Measurements from ENCODE around the gene GRAMD2B.

Gene GRAMD2B

DNA sequence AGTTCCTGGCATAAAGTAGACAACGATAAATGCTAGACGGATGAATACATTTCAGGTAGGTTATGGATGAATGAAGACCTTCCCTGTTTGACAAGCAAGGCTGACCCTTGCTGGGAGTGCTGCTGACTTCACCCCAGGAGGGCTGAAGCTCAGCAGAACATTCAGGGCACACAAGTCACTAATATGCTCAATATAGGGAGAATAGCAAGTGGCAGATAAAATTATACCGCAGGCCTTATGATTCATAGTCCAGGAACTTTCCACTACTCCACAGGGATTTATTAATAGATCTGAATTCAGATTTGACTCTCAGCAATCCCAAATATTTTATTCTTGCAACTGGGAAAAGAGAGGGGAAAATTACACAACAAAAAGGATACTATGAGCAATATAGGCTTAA lies 38.2 kb upstream of the GRAMD2B start:
- Histone ChIP-seq H3K27me3 (ENCODE audit: insufficient read depth, low read length, poor library complexity, severe bottlenecking) (no peaks in the 10 kb centered on the region), H3K4me1 (ENCODE audit: insufficient read depth, low read length, poor library complexity, severe bottlenecking) (no peaks in the 10 kb centered on the region), H3K9me3 (ENCODE audit: insufficient read depth, low read depth, low read length) (no peaks in the 10 kb centered on the region), H3F3A (ENCODE audit: low read depth) (no peaks in the 10 kb centered on the region), H3K4me2 (ENCODE audit: low read depth, low read length, poor library complexity, severe bottlenecking) (no peak overlapping the region), H3K79me2 (ENCODE audit: insufficient read depth, low read length) (no peaks in the 10 kb centered on the region), H3K36me3 (ENCODE audit: insufficient read depth, low read length) (no peaks in the 10 kb centered on the region), H3K9ac (ENCODE audit: low read depth, low read length, poor library complexity, severe bottlenecking) (no peak overlapping the region), H4K20me1 (ENCODE audit: insufficient read depth, low read length, poor library complexity, severe bottlenecking) (no peaks in the 10 kb centered on the region), H3K4me3 (ENCODE audit: low read length, poor library complexity, severe bottlenecking) (no peak overlapping the region), H3K9me2 (replicated peaks; ENCODE audit: low read depth, low read length) (no peaks in the 10 kb centered on the region), H2AFZ (ENCODE audit: low read length) (no peak overlapping the region)
- TF ChIP-seq, protein P1, sequence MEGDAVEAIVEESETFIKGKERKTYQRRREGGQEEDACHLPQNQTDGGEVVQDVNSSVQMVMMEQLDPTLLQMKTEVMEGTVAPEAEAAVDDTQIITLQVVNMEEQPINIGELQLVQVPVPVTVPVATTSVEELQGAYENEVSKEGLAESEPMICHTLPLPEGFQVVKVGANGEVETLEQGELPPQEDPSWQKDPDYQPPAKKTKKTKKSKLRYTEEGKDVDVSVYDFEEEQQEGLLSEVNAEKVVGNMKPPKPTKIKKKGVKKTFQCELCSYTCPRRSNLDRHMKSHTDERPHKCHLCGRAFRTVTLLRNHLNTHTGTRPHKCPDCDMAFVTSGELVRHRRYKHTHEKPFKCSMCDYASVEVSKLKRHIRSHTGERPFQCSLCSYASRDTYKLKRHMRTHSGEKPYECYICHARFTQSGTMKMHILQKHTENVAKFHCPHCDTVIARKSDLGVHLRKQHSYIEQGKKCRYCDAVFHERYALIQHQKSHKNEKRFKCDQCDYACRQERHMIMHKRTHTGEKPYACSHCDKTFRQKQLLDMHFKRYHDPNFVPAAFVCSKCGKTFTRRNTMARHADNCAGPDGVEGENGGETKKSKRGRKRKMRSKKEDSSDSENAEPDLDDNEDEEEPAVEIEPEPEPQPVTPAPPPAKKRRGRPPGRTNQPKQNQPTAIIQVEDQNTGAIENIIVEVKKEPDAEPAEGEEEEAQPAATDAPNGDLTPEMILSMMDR (conservative IDR thresholded peaks at IDR 0.05; ENCODE audit: low read length) = no peak
- TF ChIP-seq EZH2phosphoT487 (IDR thresholded peaks at IDR 0.05; ENCODE audit: borderline replicate concordance) = no peak

DNA sequence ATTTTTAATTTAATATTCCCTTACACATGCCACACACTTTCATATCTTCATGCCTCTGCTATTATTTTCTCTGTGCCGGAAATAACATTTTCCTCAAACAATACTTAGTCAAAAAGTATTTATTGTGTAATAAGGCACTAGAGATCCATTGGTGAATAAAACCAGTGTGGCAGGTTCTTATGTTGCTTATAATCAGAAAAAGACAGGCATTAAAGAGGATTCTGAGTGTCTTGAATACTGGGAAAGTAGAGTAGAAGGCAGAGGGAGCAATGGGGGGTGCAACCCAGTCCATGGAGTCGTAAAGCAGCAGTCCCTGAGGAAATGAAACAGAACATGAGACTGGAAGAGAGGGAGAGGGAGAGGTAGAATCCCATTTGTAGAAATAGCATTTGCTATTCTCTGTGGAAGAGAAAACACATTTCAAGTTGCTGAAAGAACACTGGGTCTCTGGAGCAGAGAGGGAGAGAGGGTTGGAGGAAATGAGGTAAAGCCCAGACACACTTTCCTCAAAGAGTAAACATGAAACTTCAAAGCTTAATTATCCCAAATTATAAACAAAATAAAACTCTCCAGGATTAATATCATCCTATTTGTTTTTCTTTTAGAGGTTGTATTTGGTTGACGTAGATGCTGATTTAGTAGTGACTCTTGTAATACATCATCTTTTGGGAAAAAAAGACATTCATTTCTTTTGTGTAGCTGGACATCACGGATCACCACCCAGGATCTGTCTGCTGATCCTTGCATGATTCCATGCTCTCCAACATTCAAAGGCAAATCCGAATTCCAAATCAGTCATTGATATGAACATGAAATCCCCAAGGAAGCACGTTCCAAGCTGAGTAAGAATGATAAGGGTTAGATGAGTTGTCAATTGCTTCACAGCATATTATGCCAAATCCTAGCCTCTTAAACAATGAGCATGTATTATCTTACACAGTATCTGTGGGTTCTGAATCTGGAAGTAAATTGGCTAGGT lies 37.4 kb upstream of the GRAMD2B start:
- no peak overlapping the region for H3K4me2 ChIP-seq (ENCODE audit: low read depth, low read length, poor library complexity, severe bottlenecking)
- H3K9ac ChIP-seq (ENCODE audit: low read depth, low read length, poor library complexity, severe bottlenecking) = no peak overlapping the region
- H2AFZ ChIP-seq (ENCODE audit: low read length) = no peak overlapping the region
- H3F3A ChIP-seq (ENCODE audit: low read depth) = no peaks in the 10 kb centered on the region
- no peaks in the 10 kb centered on the region for H4K20me1 ChIP-seq (ENCODE audit: insufficient read depth, low read length, poor library complexity, severe bottlenecking)
- no peaks in the 10 kb centered on the region for H3K9me3 ChIP-seq (ENCODE audit: insufficient read depth, low read depth, low read length)
- H3K27me3 ChIP-seq (ENCODE audit: insufficient read depth, low read length, poor library complexity, severe bottlenecking) = no peaks in the 10 kb centered on the region
- no peaks in the 10 kb centered on the region for H3K4me1 ChIP-seq (ENCODE audit: insufficient read depth, low read length, poor library complexity, severe bottlenecking)
- no peak for TF ChIP-seq EZH2phosphoT487 (IDR thresholded peaks at IDR 0.05; ENCODE audit: borderline replicate concordance)
- TF ChIP-seq, protein P1 (conservative IDR thresholded peaks at IDR 0.05; ENCODE audit: low read length) = no peak
- no peak overlapping the region for H3K4me3 ChIP-seq (ENCODE audit: low read length, poor library complexity, severe bottlenecking)
- H3K36me3 ChIP-seq (ENCODE audit: insufficient read depth, low read length) = no peaks in the 10 kb centered on the region
- H3K79me2 ChIP-seq (ENCODE audit: insufficient read depth, low read length) = no peaks in the 10 kb centered on the region
- H3K9me2 ChIP-seq (replicated peaks; ENCODE audit: low read depth, low read length) = no peaks in the 10 kb centered on the region

DNA sequence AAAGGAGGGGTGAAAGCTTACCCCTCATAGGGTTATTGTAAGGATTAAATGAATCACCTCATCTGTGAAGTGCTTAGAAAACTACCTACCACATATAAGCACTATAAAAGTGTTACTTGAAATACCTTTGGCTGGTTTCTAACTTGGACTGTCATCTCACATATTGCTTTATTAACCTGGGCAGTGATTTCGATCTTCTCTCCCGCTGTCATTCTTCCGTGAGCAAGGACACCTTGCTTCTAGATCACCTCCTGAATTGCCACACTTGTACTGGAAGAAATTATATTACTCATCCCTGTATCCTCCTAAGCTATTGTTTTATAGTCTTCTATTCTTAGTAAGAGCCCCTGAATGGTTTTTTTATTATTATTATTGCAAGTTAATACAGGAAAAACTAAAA lies 34.0 kb upstream of the GRAMD2B start:
- no peaks in the 10 kb centered on the region for H3K79me2 ChIP-seq (ENCODE audit: insufficient read depth, low read length)
- H3K9me2 ChIP-seq (replicated peaks; ENCODE audit: low read depth, low read length) = no peaks in the 10 kb centered on the region
- no peaks in the 10 kb centered on the region for H4K20me1 ChIP-seq (ENCODE audit: insufficient read depth, low read length, poor library complexity, severe bottlenecking)
- H3K4me1 ChIP-seq (ENCODE audit: insufficient read depth, low read length, poor library complexity, severe bottlenecking) = no peaks in the 10 kb centered on the region
- H3K4me2 ChIP-seq (ENCODE audit: low read depth, low read length, poor library complexity, severe bottlenecking) = no peak overlapping the region
- no peaks in the 10 kb centered on the region for H3K36me3 ChIP-seq (ENCODE audit: insufficient read depth, low read length)
- no peak overlapping the region for H2AFZ ChIP-seq (ENCODE audit: low read length)
- H3K4me3 ChIP-seq (ENCODE audit: low read length, poor library complexity, severe bottlenecking) = no peak overlapping the region
- H3K27me3 ChIP-seq (ENCODE audit: insufficient read depth, low read length, poor library complexity, severe bottlenecking) = no peaks in the 10 kb centered on the region
- TF ChIP-seq, protein P1 (conservative IDR thresholded peaks at IDR 0.05; ENCODE audit: low read length) = no peak
- TF ChIP-seq EZH2phosphoT487 (IDR thresholded peaks at IDR 0.05; ENCODE audit: borderline replicate concordance) = no peak
- no peaks in the 10 kb centered on the region for H3F3A ChIP-seq (ENCODE audit: low read depth)
- H3K9me3 ChIP-seq (ENCODE audit: insufficient read depth, low read depth, low read length) = no peaks in the 10 kb centered on the region
- H3K9ac ChIP-seq (ENCODE audit: low read depth, low read length, poor library complexity, severe bottlenecking) = no peak overlapping the region

Measured in Loucy (cell line).